ENCODE measurements around the gene AMPD1.

AMPD1 gene

GRCh38 chr1:114715952-114716303 lies 20.6 kb upstream of the AMPD1 start:
- peak overlapping the region; percentile 96 for H3K4me3 Mint-ChIP-seq
- H3K27me3 Mint-ChIP-seq, result no peaks in the 10 kb centered on the region
- H3K27ac Mint-ChIP-seq, result peak overlapping the region; percentile 99
- peaks cover 10% of the 10 kb centered on the region for H3K4me1 Mint-ChIP-seq
- H3K36me3 Mint-ChIP-seq, result peaks cover 50% of the 10 kb centered on the region
- no peaks in the 10 kb centered on the region for H3K9me3 Mint-ChIP-seq
- no peak for ATAC-seq

- H3K9me3 Mint-ChIP-seq, result no peaks in the 10 kb centered on the region
- no peak for ATAC-seq
- no peak overlapping the region for H3K4me3 Mint-ChIP-seq
- H3K36me3 Mint-ChIP-seq, result peaks cover 40% of the 10 kb centered on the region
- no peak overlapping the region for H3K27ac Mint-ChIP-seq
- H3K27me3 Mint-ChIP-seq, result no peaks in the 10 kb centered on the region
- H3K4me1 Mint-ChIP-seq, result peaks cover 10% of the 10 kb centered on the region
These were observed 17.6 kb upstream of the AMPD1 start for GRCh38 chr1:114712977-114713376.

GRCh38 chr1:114710360-114710759 lies 15.0 kb upstream of the AMPD1 start:
- peaks cover 45% of the 10 kb centered on the region for H3K36me3 Mint-ChIP-seq

GRCh38 chr1:114707604-114708003 lies 12.3 kb upstream of the AMPD1 start:
- Mint-ChIP-seq H3K4me1 (no peaks in the 10 kb centered on the region), H3K4me3 (no peak overlapping the region), H3K27ac (no peak overlapping the region), H3K9me3 (no peaks in the 10 kb centered on the region), H3K36me3 (peaks cover 37% of the 10 kb centered on the region), H3K27me3 (no peaks in the 10 kb centered on the region)
- no peak for ATAC-seq

More at GRCh38 chr1:114710360-114710759, 15.0 kb upstream of the AMPD1 start:
- Mint-ChIP-seq H3K4me3 (no peak overlapping the region), H3K9me3 (no peaks in the 10 kb centered on the region), H3K27me3 (no peaks in the 10 kb centered on the region), H3K27ac (no peak overlapping the region), H3K4me1 (no peaks in the 10 kb centered on the region)
- ATAC-seq, result no peak

GRCh38 chr1:114703242-114703641 lies 7.9 kb upstream of the AMPD1 start:
- Mint-ChIP-seq H3K36me3 (peaks cover 12% of the 10 kb centered on the region), H3K4me3 (no peak overlapping the region), H3K9me3 (no peaks in the 10 kb centered on the region), H3K27me3 (no peaks in the 10 kb centered on the region), H3K27ac (no peak overlapping the region), H3K4me1 (no peaks in the 10 kb centered on the region)
- no peak for ATAC-seq

GRCh38 chr1:114702737-114703136 lies 7.4 kb upstream of the AMPD1 start:
- Mint-ChIP-seq H3K4me1 (no peaks in the 10 kb centered on the region), H3K9me3 (no peaks in the 10 kb centered on the region), H3K36me3 (peaks cover 9% of the 10 kb centered on the region), H3K27me3 (no peaks in the 10 kb centered on the region), H3K27ac (no peak overlapping the region), H3K4me3 (no peak overlapping the region)
- no peak for ATAC-seq

- Mint-ChIP-seq H3K9me3 (no peaks in the 10 kb centered on the region), H3K4me1 (no peaks in the 10 kb centered on the region), H3K27me3 (no peaks in the 10 kb centered on the region), H3K36me3 (peaks cover under 1% of the 10 kb centered on the region), H3K4me3 (no peak overlapping the region), H3K27ac (no peak overlapping the region)
- no peak for ATAC-seq
These were observed 6.6 kb upstream of the AMPD1 start for GRCh38 chr1:114701931-114702330.

- Mint-ChIP-seq H3K4me3 (no peak overlapping the region), H3K27ac (no peak overlapping the region), H3K36me3 (no peaks in the 10 kb centered on the region), H3K9me3 (no peaks in the 10 kb centered on the region), H3K4me1 (no peaks in the 10 kb centered on the region), H3K27me3 (no peaks in the 10 kb centered on the region)
- no peak for ATAC-seq
These were observed 4.8 kb upstream of the AMPD1 start for GRCh38 chr1:114700036-114700600.

GRCh38 chr1:114696810-114697209 lies 1.5 kb upstream of the AMPD1 start:
- no peaks in the 10 kb centered on the region for H3K4me1 Mint-ChIP-seq
- ATAC-seq, result no peak
- no peaks in the 10 kb centered on the region for H3K9me3 Mint-ChIP-seq
- no peak overlapping the region for H3K4me3 Mint-ChIP-seq
- no peaks in the 10 kb centered on the region for H3K36me3 Mint-ChIP-seq
- H3K27me3 Mint-ChIP-seq, result no peaks in the 10 kb centered on the region
- H3K27ac Mint-ChIP-seq, result no peak overlapping the region

GRCh38 chr1:114694540-114695310 lies 621 bp downstream of the AMPD1 start:
- Mint-ChIP-seq H3K4me1 (no peaks in the 10 kb centered on the region), H3K27me3 (peaks cover 9% of the 10 kb centered on the region), H3K9me3 (no peaks in the 10 kb centered on the region), H3K27ac (no peak overlapping the region), H3K36me3 (no peaks in the 10 kb centered on the region), H3K4me3 (no peak overlapping the region)
- ATAC-seq, result no peak

GRCh38 chr1:114692947-114693346 lies 2.4 kb downstream of the AMPD1 start:
- no peaks in the 10 kb centered on the region for H3K4me1 Mint-ChIP-seq
- ATAC-seq, result no peak
- H3K9me3 Mint-ChIP-seq, result no peaks in the 10 kb centered on the region
- H3K4me3 Mint-ChIP-seq, result no peak overlapping the region
- H3K36me3 Mint-ChIP-seq, result no peaks in the 10 kb centered on the region
- H3K27ac Mint-ChIP-seq, result no peak overlapping the region
- H3K27me3 Mint-ChIP-seq, result peaks cover 21% of the 10 kb centered on the region

- H3K4me3 Mint-ChIP-seq, result no peak overlapping the region
- no peak for ATAC-seq
These were observed 4.3 kb downstream of the AMPD1 start for GRCh38 chr1:114691061-114691460.

GRCh38 chr1:114690148-114690547 lies 5.2 kb downstream of the AMPD1 start:
- H3K27ac Mint-ChIP-seq, result no peak overlapping the region
- no peaks in the 10 kb centered on the region for H3K36me3 Mint-ChIP-seq
- no peak for ATAC-seq
- H3K27me3 Mint-ChIP-seq, result peaks cover 40% of the 10 kb centered on the region
- no peak overlapping the region for H3K4me3 Mint-ChIP-seq
- no peaks in the 10 kb centered on the region for H3K9me3 Mint-ChIP-seq
- H3K4me1 Mint-ChIP-seq, result no peaks in the 10 kb centered on the region

More at GRCh38 chr1:114691061-114691460, 4.3 kb downstream of the AMPD1 start:
- no peaks in the 10 kb centered on the region for H3K4me1 Mint-ChIP-seq
- no peak overlapping the region for H3K27ac Mint-ChIP-seq
- peaks cover 36% of the 10 kb centered on the region for H3K27me3 Mint-ChIP-seq
- H3K9me3 Mint-ChIP-seq, result no peaks in the 10 kb centered on the region
- no peaks in the 10 kb centered on the region for H3K36me3 Mint-ChIP-seq

GRCh38 chr1:114688526-114688925 lies 6.8 kb downstream of the AMPD1 start:
- no peaks in the 10 kb centered on the region for H3K9me3 Mint-ChIP-seq
- H3K36me3 Mint-ChIP-seq, result no peaks in the 10 kb centered on the region
- ATAC-seq, result no peak
- no peak overlapping the region for H3K27ac Mint-ChIP-seq
- H3K4me3 Mint-ChIP-seq, result no peak overlapping the region
- no peaks in the 10 kb centered on the region for H3K4me1 Mint-ChIP-seq
- peaks cover 47% of the 10 kb centered on the region for H3K27me3 Mint-ChIP-seq

- Mint-ChIP-seq H3K9me3 (no peaks in the 10 kb centered on the region), H3K4me3 (no peak overlapping the region), H3K27ac (no peak overlapping the region), H3K27me3 (peaks cover 56% of the 10 kb centered on the region), H3K4me1 (no peaks in the 10 kb centered on the region), H3K36me3 (no peaks in the 10 kb centered on the region)
- no peak for ATAC-seq
These were observed 9.5 kb downstream of the AMPD1 start for GRCh38 chr1:114685851-114686250.

- no peak for ATAC-seq
- Mint-ChIP-seq H3K27ac (no peak overlapping the region), H3K27me3 (peaks cover 23% of the 10 kb centered on the region), H3K36me3 (no peaks in the 10 kb centered on the region), H3K9me3 (no peaks in the 10 kb centered on the region), H3K4me1 (no peaks in the 10 kb centered on the region), H3K4me3 (no peak overlapping the region)
These were observed 17.7 kb downstream of the AMPD1 start for GRCh38 chr1:114677691-114678090.

Measured in stimulated activated memory B cell treated with anti-CD40 and anti-IgM and Interleukin-4, amounts not matched to agents 10 μg/mL and 1 μg/mL and 100 μg/mL, for 72 hours (primary cell).